ENCODE data around the gene TLK2. TPM values are rescaled to one million over a fixed set of nuclear protein-coding genes. Genes with fewer than 3 reads are reported as not detected.
"Not testable (repeated sequence)": the region's sequence is repeated elsewhere in the genome, so short reads cannot be mapped to it uniquely, and the experiment has no call there.

The TLK2 gene
- total RNA-seq, 2 donors from 2014 or later = 45.2 to 71.5 TPM

GRCh38 chr17:62456016-62456415, 22.6 kb upstream of the TLK2 start:
- no peaks in the 10 kb centered on the region for H3K27me3 ChIP-seq (replicated peaks; ENCODE audit: insufficient read depth)
- TF ChIP-seq CTCF (IDR thresholded peaks at IDR 0.05) = no peak
- H3K27ac ChIP-seq = no peak overlapping the region
- H3K9me3 ChIP-seq = no peaks in the 10 kb centered on the region
- DNase-seq (ENCODE audit: low spot score) = no peak
- ATAC-seq (ENCODE audit: insufficient number of reproducible peaks, low FRiP score, low read depth) = no peak
- H3K36me3 ChIP-seq = no peaks in the 10 kb centered on the region
- H3K4me3 ChIP-seq = no peak overlapping the region
- no peaks in the 10 kb centered on the region for H3K4me1 ChIP-seq (ENCODE audit: control insufficient read depth in 1 of 2, low read depth in 2 of 2)

GRCh38 chr17:62458483-62458882, 20.1 kb upstream of the TLK2 start:
- not testable (repeated sequence) for H3K9me3 ChIP-seq; H3K4me1 ChIP-seq (ENCODE audit: control insufficient read depth in 1 of 2, low read depth in 2 of 2); H3K36me3 ChIP-seq; DNase-seq (ENCODE audit: low spot score); H3K27me3 ChIP-seq (replicated peaks; ENCODE audit: insufficient read depth); H3K27ac ChIP-seq; ATAC-seq (ENCODE audit: insufficient number of reproducible peaks, low FRiP score, low read depth); H3K4me3 ChIP-seq

DNA sequence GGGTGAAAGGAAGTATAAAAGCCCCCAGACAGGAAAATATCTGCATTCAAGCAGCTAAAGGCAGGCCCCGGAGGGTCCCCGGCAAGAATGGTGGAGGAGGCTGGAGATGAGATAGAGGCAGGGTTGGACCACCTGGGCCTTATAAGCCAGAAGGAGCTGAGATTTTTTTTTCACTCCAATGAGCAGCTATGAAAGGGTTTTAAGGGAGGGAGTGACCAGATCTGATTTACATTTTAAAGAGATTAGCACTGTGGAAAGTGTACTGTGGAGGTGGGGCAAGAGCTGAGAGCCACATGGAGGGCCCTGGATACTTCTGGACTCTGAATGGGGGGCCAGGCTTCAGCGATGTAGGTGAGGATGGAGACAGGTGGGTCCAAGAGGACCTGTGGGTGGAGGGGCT, 14.2 kb upstream of the TLK2 start:
- not testable (repeated sequence) for H3K27ac ChIP-seq; H3K4me1 ChIP-seq (ENCODE audit: control insufficient read depth in 1 of 2, low read depth in 2 of 2); H3K36me3 ChIP-seq; H3K27me3 ChIP-seq (replicated peaks; ENCODE audit: insufficient read depth); H3K4me3 ChIP-seq; ATAC-seq (ENCODE audit: insufficient number of reproducible peaks, low FRiP score, low read depth); DNase-seq (ENCODE audit: low spot score); H3K9me3 ChIP-seq

- ATAC-seq (ENCODE audit: insufficient number of reproducible peaks, low FRiP score, low read depth); H3K27me3 ChIP-seq (replicated peaks; ENCODE audit: insufficient read depth); H3K36me3 ChIP-seq; H3K4me3 ChIP-seq; H3K9me3 ChIP-seq; H3K4me1 ChIP-seq (ENCODE audit: control insufficient read depth in 1 of 2, low read depth in 2 of 2); DNase-seq (ENCODE audit: low spot score); H3K27ac ChIP-seq: not testable (repeated sequence)
Measured at GRCh38 chr17:62465271-62465670, 13.4 kb upstream of the TLK2 start.

DNA sequence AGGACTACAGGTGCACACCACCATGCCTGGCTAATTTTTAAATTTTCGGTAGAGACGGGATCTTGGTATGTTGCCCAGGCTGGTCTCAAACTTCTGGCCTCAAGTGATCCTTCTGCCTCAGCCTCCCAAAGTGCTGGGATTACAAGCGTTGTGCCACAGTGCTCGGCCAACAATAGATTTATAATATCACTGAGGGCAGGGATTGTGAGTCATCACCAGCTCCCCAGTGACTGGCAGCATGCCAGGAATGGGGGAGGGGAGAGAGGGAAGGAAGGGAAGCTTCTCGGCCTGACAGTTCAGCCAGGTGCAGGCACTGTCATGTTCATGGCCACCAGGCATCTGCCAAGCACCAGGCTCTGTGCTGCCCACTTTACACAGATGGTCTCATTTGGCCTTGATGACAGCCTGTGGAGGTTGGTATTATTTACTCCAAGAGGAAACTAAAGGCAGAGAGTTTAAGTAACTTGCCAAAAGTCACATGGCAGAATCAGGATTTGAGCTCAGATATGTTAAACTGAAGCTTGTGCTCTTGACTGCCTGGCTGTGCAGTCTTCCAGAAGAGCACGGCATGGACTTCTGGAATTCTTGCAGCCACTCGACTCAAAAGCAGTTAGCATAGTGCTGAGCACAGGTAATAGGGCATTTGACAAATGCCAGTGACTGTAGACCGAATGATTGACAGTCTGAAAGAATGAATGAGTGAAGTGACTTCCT, 7.8 kb upstream of the TLK2 start:
- not testable (repeated sequence) for H3K9me3 ChIP-seq; H3K27me3 ChIP-seq (replicated peaks; ENCODE audit: insufficient read depth); H3K36me3 ChIP-seq; H3K4me1 ChIP-seq (ENCODE audit: control insufficient read depth in 1 of 2, low read depth in 2 of 2); ATAC-seq (ENCODE audit: insufficient number of reproducible peaks, low FRiP score, low read depth); H3K4me3 ChIP-seq; DNase-seq (ENCODE audit: low spot score)
- peak overlapping the region; percentile 44 to 50 for H3K27ac ChIP-seq

GRCh38 chr17:62471380-62471880, 7.2 kb upstream of the TLK2 start:
- ATAC-seq (ENCODE audit: insufficient number of reproducible peaks, low FRiP score, low read depth); H3K27ac ChIP-seq; H3K9me3 ChIP-seq; H3K27me3 ChIP-seq (replicated peaks; ENCODE audit: insufficient read depth); H3K4me3 ChIP-seq; DNase-seq (ENCODE audit: low spot score); H3K4me1 ChIP-seq (ENCODE audit: control insufficient read depth in 1 of 2, low read depth in 2 of 2); H3K36me3 ChIP-seq: not testable (repeated sequence)

- H3K4me3 ChIP-seq; H3K27ac ChIP-seq; ATAC-seq (ENCODE audit: insufficient number of reproducible peaks, low FRiP score, low read depth); H3K27me3 ChIP-seq (replicated peaks; ENCODE audit: insufficient read depth); H3K36me3 ChIP-seq; DNase-seq (ENCODE audit: low spot score); H3K9me3 ChIP-seq: not testable (repeated sequence)
- H3K4me1 ChIP-seq (ENCODE audit: control insufficient read depth in 1 of 2, low read depth in 2 of 2) = peaks cover 10 to 16% of the 10 kb centered on the region in 2 donors
Measured at GRCh38 chr17:62473030-62473982, 5.3 kb upstream of the TLK2 start.

DNA sequence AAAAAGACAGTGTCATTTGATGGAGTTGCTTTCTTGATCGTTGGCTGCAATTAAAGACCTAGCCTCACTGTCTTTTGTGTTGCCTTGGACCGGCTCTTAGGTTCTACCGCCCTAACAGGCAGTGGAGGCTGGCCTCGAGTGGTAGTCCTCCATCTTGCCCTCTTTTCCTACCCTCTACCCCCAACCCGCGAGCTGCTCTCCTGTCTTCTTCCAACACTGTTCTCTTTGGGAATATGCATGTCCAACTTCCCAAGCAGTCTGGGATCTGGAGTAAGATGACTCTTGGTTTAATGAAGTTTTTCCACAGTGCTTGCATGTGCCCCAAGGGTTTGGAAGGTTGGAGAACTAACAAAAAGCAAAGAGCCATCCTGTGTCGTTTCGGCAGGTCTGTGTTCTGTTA, 1.5 kb upstream of the TLK2 start:
- peak overlapping the region; percentile 82 for H3K4me3 ChIP-seq
- not testable (repeated sequence) for ATAC-seq (ENCODE audit: insufficient number of reproducible peaks, low FRiP score, low read depth)

DNA sequence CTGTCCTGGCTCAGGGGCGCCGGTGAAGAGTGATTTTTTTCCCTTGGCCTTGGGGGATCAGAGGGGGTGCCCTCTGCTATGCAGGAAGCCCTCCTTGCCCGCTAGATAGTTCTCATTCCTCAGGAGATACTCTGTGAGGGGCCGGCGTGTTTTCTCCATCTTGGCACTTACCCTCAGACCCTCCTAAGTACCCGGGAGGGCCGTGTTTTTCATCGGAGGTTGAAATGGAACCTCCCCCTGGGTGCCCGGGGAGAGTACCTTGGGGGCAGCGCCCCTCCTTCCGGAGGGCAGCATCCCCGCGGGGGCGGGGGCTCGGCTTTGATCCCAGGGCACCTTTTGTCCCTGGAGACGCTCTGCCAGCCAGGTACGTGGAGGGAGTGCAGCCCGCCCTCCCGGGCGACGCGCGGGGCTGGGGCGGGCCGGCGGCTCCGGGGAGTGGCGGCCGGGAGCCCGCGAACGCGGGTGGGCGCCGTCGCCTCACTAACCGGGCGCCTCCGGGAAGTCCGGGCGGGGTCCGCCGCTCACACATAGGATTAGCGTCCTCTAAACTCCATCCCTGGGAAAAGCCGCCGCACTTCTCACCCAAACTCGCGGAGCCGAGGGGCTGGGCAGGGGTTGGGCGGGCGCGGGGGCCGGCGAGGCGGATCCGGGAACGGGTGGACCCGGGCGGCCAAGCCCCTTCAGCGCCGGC, 762 bp upstream of the TLK2 start:
- peak overlapping the region; percentile 88 to 91 for H3K27ac ChIP-seq
- H3K27me3 ChIP-seq (replicated peaks; ENCODE audit: insufficient read depth); ATAC-seq (ENCODE audit: insufficient number of reproducible peaks, low FRiP score, low read depth); H3K9me3 ChIP-seq; H3K36me3 ChIP-seq; DNase-seq (ENCODE audit: low spot score): not testable (repeated sequence)
- H3K4me1 ChIP-seq (ENCODE audit: control insufficient read depth in 1 of 2, low read depth in 2 of 2) = peaks cover 16 to 36% of the 10 kb centered on the region in 2 donors
- peak overlapping the region; percentile 82 for H3K4me3 ChIP-seq

More for the DNA sequence above, 1.5 kb upstream of the TLK2 start:
- DNase-seq (ENCODE audit: low spot score); H3K27me3 ChIP-seq (replicated peaks; ENCODE audit: insufficient read depth); H3K36me3 ChIP-seq; H3K9me3 ChIP-seq: not testable (repeated sequence)
- peak overlapping the region; percentile 88 to 91 for H3K27ac ChIP-seq
- peaks cover 15 to 28% of the 10 kb centered on the region in 2 donors for H3K4me1 ChIP-seq (ENCODE audit: control insufficient read depth in 1 of 2, low read depth in 2 of 2)

DNA sequence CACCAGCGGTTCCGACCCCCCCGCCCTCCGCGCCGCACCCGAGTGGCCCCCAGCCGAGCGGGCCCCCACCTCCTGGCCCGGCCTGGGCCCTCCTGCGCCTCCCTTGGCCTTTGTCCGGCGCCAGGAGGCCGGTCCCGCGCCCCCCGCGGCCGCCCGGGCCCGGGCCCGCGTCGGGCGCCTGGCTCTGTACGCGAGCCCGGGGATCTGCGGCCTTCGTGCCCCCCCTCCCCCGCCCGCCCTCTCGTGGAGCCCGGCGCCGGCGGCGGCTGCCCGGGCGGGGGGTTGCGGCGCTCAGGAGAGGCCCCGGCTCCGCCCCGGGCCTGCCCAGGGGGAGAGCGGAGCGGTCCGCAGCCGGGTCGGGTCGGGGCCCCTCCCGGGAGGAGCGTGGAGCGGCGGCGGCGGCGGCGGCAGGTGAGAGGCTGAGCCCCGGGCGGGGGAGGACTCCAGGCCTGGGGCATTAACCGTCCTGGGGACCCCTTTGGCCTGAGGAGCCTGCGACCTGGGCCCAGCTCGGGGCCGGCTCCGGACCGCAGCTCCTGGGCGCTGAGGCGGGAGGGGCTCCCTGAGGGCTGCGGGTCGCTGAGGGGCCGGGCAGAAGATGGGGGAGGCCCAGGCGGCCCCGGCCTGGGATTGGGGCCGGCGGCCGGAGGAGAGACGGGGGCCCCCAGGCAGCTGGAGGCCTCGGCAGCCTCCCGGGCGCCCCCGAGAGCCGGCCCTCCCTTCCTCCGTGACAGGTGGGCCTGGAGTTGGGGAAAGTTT, 434 bp downstream of the TLK2 start:
- peak overlapping the region; percentile 88 to 91 for H3K27ac ChIP-seq
- H3K27me3 ChIP-seq (replicated peaks; ENCODE audit: insufficient read depth); H3K9me3 ChIP-seq; H3K36me3 ChIP-seq; DNase-seq (ENCODE audit: low spot score): not testable (repeated sequence)
- peak; percentile 14 for ATAC-seq (ENCODE audit: insufficient number of reproducible peaks, low FRiP score, low read depth)
- H3K4me3 ChIP-seq = peak overlapping the region; percentile 82
- peaks cover 16 to 38% of the 10 kb centered on the region in 2 donors for H3K4me1 ChIP-seq (ENCODE audit: control insufficient read depth in 1 of 2, low read depth in 2 of 2)
